HG03025 (cell line): Measurements from ENCODE around the gene GRAMD4.

Experiments
- ATAC-seq: cut with Tn5 transposase; IDR thresholded peaks from one replicate; pipeline ENCODE4 v1.9.1; 2021; ENCODE audit warnings: mild to moderate bottlenecking, moderate library complexity; ENCODE audit not compliant: unreplicated experiment, low FRiP score

The GRAMD4 gene

GRCh38 chr22:46707305-46707704 lies 87.1 kb downstream of the GRAMD4 start:
- no peak for ATAC-seq

- no peak for ATAC-seq
These were observed 87.8 kb downstream of the GRAMD4 start for GRCh38 chr22:46707827-46708570.

GRCh38 chr22:46708766-46709330 lies 88.7 kb downstream of the GRAMD4 start:
- no peak for ATAC-seq

- ATAC-seq = no peak
These were observed 90.6 kb downstream of the GRAMD4 start for GRCh38 chr22:46710806-46711205.

- no peak for ATAC-seq
These were observed 92.1 kb downstream of the GRAMD4 start for GRCh38 chr22:46712288-46712687.

- ATAC-seq = no peak
These were observed 94.4 kb downstream of the GRAMD4 start for GRCh38 chr22:46714550-46714949.

- no peak for ATAC-seq
These were observed 99.7 kb downstream of the GRAMD4 start for GRCh38 chr22:46719921-46720320.

GRCh38 chr22:46721501-46722085 lies 101.4 kb downstream of the GRAMD4 start:
- no peak for ATAC-seq

GRCh38 chr22:46723882-46724281 lies 103.7 kb downstream of the GRAMD4 start:
- no peak for ATAC-seq

GRCh38 chr22:46725096-46725495 lies 104.9 kb downstream of the GRAMD4 start:
- no peak for ATAC-seq

GRCh38 chr22:46726066-46726985 lies 106.1 kb downstream of the GRAMD4 start:
- no peak for ATAC-seq

- no peak for ATAC-seq
These were observed 106.8 kb downstream of the GRAMD4 start for GRCh38 chr22:46726986-46727317.

- ATAC-seq = no peak
These were observed 107.7 kb downstream of the GRAMD4 start for GRCh38 chr22:46727813-46728364.

- no peak for ATAC-seq
These were observed 108.3 kb downstream of the GRAMD4 start for GRCh38 chr22:46728470-46728869.
